ENCODE measurements around the gene CNGA2. TPM values are rescaled to one million over a fixed set of nuclear protein-coding genes. Genes with fewer than 3 reads are reported as not detected.

The CNGA2 gene
- total RNA-seq, result not detected

DNA sequence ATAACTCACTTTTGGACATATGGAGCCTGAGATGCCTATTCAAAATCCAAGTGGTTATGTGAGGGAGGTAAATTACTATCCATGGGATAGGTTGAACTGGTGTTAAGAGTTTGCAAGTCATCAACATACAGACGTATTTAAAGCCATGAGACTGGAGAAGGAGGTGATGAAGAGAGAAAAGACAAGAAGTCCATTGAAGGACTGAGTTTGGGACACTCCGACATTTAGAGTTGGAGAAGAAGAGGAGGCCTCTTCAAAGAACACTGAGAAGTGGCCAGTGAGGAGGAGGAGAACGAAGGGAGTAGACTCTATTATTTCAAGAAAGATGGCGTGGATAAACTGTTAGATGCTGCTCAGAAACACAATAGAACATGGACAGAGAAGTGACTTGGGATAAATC lies at the start of gene CNGA2:
TSS of gene CNGA2 (plus strand) at position 301 of the 400 bp plus-strand sequence. CDS start 3,738 bp downstream, outside the sequence.
- Histone ChIP-seq H3K4me3 (replicated peaks in 1 of 3) (no peak within 1 kb of the TSS), H3K4me1 (no peaks in the 10 kb centered on the region), H3K9me3 (no peaks in the 10 kb centered on the region), H3K27ac (no peak within 1 kb of the TSS), H3K27me3 (no peaks in the 10 kb centered on the region), H3K36me3 (no peaks in the 10 kb centered on the region)
- intact Hi-C loops (cut with DNase I), result no loop called here
- TF ChIP-seq, protein P1, sequence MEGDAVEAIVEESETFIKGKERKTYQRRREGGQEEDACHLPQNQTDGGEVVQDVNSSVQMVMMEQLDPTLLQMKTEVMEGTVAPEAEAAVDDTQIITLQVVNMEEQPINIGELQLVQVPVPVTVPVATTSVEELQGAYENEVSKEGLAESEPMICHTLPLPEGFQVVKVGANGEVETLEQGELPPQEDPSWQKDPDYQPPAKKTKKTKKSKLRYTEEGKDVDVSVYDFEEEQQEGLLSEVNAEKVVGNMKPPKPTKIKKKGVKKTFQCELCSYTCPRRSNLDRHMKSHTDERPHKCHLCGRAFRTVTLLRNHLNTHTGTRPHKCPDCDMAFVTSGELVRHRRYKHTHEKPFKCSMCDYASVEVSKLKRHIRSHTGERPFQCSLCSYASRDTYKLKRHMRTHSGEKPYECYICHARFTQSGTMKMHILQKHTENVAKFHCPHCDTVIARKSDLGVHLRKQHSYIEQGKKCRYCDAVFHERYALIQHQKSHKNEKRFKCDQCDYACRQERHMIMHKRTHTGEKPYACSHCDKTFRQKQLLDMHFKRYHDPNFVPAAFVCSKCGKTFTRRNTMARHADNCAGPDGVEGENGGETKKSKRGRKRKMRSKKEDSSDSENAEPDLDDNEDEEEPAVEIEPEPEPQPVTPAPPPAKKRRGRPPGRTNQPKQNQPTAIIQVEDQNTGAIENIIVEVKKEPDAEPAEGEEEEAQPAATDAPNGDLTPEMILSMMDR (IDR thresholded peaks at IDR 0.05), result no peak
- no peak for DNase-seq
- 82 to 91% methylated on average over 4 of the region's 4 CpGs for WGBS, 2 donors

DNA sequence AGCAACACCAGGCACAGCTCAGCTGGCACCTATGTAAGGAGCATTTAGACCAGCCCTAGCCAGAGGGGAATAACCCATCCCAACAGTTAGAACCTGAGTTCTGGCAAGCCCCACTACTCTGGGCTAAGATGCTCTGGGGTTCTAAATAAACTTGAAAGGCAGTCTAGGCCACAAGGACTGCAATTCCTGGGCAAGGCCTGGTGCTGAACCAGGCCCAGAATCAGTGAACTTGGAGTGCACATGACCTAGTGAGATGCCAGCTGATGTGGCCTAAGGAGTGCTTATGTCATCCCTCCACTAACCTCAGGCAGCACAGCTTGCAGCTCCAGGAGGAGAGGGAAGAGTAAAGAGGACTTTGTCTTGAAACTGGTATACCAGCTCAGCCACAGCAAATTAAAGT lies 46.9 kb upstream of the CNGA2 start:
- intact Hi-C loops (cut with DNase I), result loop anchor here (10.0 kb wide), 1 partner anchor 533 kb away; no protein-coding TSS in a partner anchor
- DNase-seq, result no peak
- TF ChIP-seq POLR2A (IDR thresholded peaks at IDR 0.05), result no peak
- TF ChIP-seq, protein P1 (IDR thresholded peaks at IDR 0.05), result no peak

DNA sequence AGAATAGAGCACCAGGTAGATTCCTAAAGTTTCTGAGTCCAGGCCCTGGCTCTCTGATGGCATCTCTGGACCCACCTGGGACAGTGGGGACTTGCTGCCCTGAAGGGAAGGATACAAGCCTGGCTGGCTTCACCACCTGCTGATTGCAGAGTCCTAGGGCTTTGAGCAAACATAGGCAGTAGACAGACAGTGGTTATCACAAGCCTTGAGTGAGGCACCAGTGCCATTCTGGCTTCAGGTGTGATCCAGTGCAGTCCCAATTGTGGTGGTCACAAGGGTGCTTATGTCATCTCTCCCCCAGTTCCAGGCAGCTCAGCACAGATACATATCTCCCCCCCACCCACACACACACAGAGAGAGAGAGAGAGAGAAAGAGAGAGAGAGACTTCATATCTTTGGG lies 45.9 kb upstream of the CNGA2 start:
- Histone ChIP-seq H3K9me3 (no peaks in the 10 kb centered on the region), H3K27ac (no peak overlapping the region), H3K36me3 (no peaks in the 10 kb centered on the region), H3K4me1 (no peaks in the 10 kb centered on the region), H3K4me3 (replicated peaks in 1 of 3) (no peak overlapping the region), H3K27me3 (no peaks in the 10 kb centered on the region)
- TF ChIP-seq POLR2A (IDR thresholded peaks at IDR 0.05), result no peak
- TF ChIP-seq, protein P1 (IDR thresholded peaks at IDR 0.05), result no peak
- DNase-seq, result no peak
- intact Hi-C loops (cut with DNase I), result loop anchor here (10.0 kb wide), 1 partner anchor 534 kb away; no protein-coding TSS in a partner anchor

More for the DNA sequence above, 46.9 kb upstream of the CNGA2 start:
- Histone ChIP-seq H3K4me1 (no peaks in the 10 kb centered on the region), H3K9me3 (no peaks in the 10 kb centered on the region), H3K36me3 (no peaks in the 10 kb centered on the region), H3K27me3 (no peaks in the 10 kb centered on the region), H3K4me3 (replicated peaks in 1 of 3) (no peak overlapping the region), H3K27ac (no peak overlapping the region)

DNA sequence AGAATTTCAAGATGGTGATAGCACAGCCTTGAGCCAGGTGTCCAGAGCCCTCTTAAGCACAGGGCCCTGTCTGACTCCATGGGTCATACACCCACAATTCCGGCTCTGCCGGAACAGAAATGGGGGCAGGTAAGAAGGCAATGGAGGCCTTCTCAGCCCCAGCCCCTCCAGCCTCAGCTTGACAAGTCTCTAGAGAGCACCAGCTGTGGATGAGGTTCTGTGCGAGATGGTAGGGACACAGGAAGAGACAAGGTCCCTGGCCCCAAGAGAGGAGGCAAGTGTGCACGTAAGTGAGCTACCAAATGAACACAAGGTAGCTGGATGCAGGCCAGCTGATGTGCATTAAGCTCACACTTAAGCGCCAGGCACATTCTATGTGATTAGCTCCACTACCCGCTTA lies 41.7 kb upstream of the CNGA2 start:
- TF ChIP-seq, protein P1 (IDR thresholded peaks at IDR 0.05), result no peak
- TF ChIP-seq POLR2A (IDR thresholded peaks at IDR 0.05), result no peak
- Histone ChIP-seq H3K27me3 (no peaks in the 10 kb centered on the region), H3K4me3 (replicated peaks in 1 of 3) (no peak overlapping the region), H3K36me3 (no peaks in the 10 kb centered on the region), H3K27ac (no peak overlapping the region), H3K4me1 (no peaks in the 10 kb centered on the region), H3K9me3 (no peaks in the 10 kb centered on the region)
- no peak for DNase-seq
- intact Hi-C loops (cut with DNase I), result no loop called here
- 92 to 97% methylated on average over 6 of the region's 6 CpGs for WGBS, 2 donors

DNA sequence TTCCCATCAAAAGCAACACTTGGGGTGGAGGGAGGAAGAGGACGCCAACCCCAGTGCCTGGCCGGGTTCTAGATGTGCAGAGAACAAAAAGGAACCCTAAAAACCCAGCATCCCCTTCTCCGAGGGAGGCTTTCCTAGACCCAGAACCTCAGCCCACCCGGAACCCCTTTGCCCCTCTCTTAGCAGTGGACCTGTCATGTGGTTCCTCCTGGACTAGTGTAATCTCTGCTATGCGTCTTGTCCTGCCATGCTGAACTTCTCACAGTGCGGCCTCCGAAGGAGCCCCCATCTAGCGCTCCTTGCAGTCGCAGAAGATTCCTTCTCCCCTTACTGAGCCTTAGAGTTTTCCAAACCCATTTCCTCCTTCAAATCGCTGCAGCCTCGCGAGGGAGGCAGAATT lies 40.4 kb upstream of the CNGA2 start:
- DNase-seq, result no peak
- 66 to 88% methylated on average over 6 to 10 of the region's 12 CpGs for WGBS, 2 donors
- no peaks in the 10 kb centered on the region for H3K27me3 ChIP-seq
- H3K4me3 ChIP-seq (replicated peaks in 1 of 3), result no peak overlapping the region
- H3K36me3 ChIP-seq, result no peaks in the 10 kb centered on the region
- no peaks in the 10 kb centered on the region for H3K4me1 ChIP-seq
- H3K9me3 ChIP-seq, result no peaks in the 10 kb centered on the region
- H3K27ac ChIP-seq, result no peak overlapping the region
- intact Hi-C loops (cut with DNase I), result no loop called here
- TF ChIP-seq POLR2A (IDR thresholded peaks at IDR 0.05), result no peak
- TF ChIP-seq, protein P1 (IDR thresholded peaks at IDR 0.05), result no peak
